Esophagus squamous epithelium (tissue), 4 donors: ENCODE measurements around the gene ABHD8.

Experiments
- CTCF ChIP-seq, 6 experiments: fragments of 450-650 bp in 4 of 6; fragments of 200-600 bp in 2 of 6; sonication (generic) in 2 of 6; IDR thresholded peaks; one replicate each; pipeline ENCODE4 v1.5.1; 2016 to 2019; ENCODE audit warnings: antibody characterized with exemption in 6 of 6, mild to moderate bottlenecking in 4 of 6, moderate library complexity in 4 of 6
- POLR2A ChIP-seq, 4 donors: fragments of 450-650 bp; IDR thresholded peaks; one replicate each; pipeline ENCODE4 v1.6.1; 2017; ENCODE audit warnings: antibody characterized with exemption in 4 of 4, mild to moderate bottlenecking in 4 of 4, moderate library complexity in 3 of 4

GRCh38 chr19:17307876-17308377 is 4.7 kb upstream of the ABHD8 start:
- TF ChIP-seq POLR2A (IDR thresholded peaks at IDR 0.05), result no peak
- TF ChIP-seq CTCF (IDR thresholded peaks at IDR 0.05), result no peak
